ENCODE results near the gene NPAS3.

NPAS3 gene

GRCh38 chr14:33631441-33631840 is 692.8 kb downstream of the NPAS3 start:
- DNase-seq (ENCODE audit: low read depth in 2 of 2): no peak

- DNase-seq (ENCODE audit: low read depth in 2 of 2): no peak
These were observed 696.0 kb downstream of the NPAS3 start for GRCh38 chr14:33634631-33635030.

GRCh38 chr14:33636716-33637115 is 698.0 kb downstream of the NPAS3 start:
- no peak for DNase-seq (ENCODE audit: low read depth in 2 of 2)

GRCh38 chr14:33642080-33642479 is 703.4 kb downstream of the NPAS3 start:
- DNase-seq (ENCODE audit: low read depth in 2 of 2): no peak

- DNase-seq (ENCODE audit: low read depth in 2 of 2): no peak
These were observed 704.1 kb downstream of the NPAS3 start for GRCh38 chr14:33642691-33643244.

- no peak for DNase-seq (ENCODE audit: low read depth in 2 of 2)
These were observed 704.9 kb downstream of the NPAS3 start for GRCh38 chr14:33643426-33644181.

- DNase-seq (ENCODE audit: low read depth in 2 of 2): no peak
These were observed 708.1 kb downstream of the NPAS3 start for GRCh38 chr14:33646692-33647260.

- no peak for DNase-seq (ENCODE audit: low read depth in 2 of 2)
These were observed 708.7 kb downstream of the NPAS3 start for GRCh38 chr14:33647385-33647786.

GRCh38 chr14:33650430-33650829 is 711.8 kb downstream of the NPAS3 start:
- DNase-seq (ENCODE audit: low read depth in 2 of 2): no peak

GRCh38 chr14:33652566-33653307 is 714.1 kb downstream of the NPAS3 start:
- no peak for DNase-seq (ENCODE audit: low read depth in 2 of 2)

- DNase-seq (ENCODE audit: low read depth in 2 of 2): no peak
These were observed 714.6 kb downstream of the NPAS3 start for GRCh38 chr14:33653308-33653695.

GRCh38 chr14:33655421-33655820 is 716.7 kb downstream of the NPAS3 start:
- DNase-seq (ENCODE audit: low read depth in 2 of 2): no peak

GRCh38 chr14:33657476-33657875 is 718.8 kb downstream of the NPAS3 start:
- no peak for DNase-seq (ENCODE audit: low read depth in 2 of 2)

- DNase-seq (ENCODE audit: low read depth in 2 of 2): no peak
These were observed 721.6 kb downstream of the NPAS3 start for GRCh38 chr14:33660248-33660647.

GRCh38 chr14:33661101-33661500 is 722.4 kb downstream of the NPAS3 start:
- no peak for DNase-seq (ENCODE audit: low read depth in 2 of 2)

- no peak for DNase-seq (ENCODE audit: low read depth in 2 of 2)
These were observed 729.4 kb downstream of the NPAS3 start for GRCh38 chr14:33668066-33668465.

- no peak for DNase-seq (ENCODE audit: low read depth in 2 of 2)
These were observed 730.4 kb downstream of the NPAS3 start for GRCh38 chr14:33669111-33669510.

- no peak for DNase-seq (ENCODE audit: low read depth in 2 of 2)
These were observed 731.6 kb downstream of the NPAS3 start for GRCh38 chr14:33670235-33670634.

- no peak for DNase-seq (ENCODE audit: low read depth in 2 of 2)
These were observed 732.9 kb downstream of the NPAS3 start for GRCh38 chr14:33671556-33671955.

GRCh38 chr14:33674927-33675326 is 736.2 kb downstream of the NPAS3 start:
- no peak for DNase-seq (ENCODE audit: low read depth in 2 of 2)

GRCh38 chr14:33675415-33676130 is 736.9 kb downstream of the NPAS3 start:
- DNase-seq (ENCODE audit: low read depth in 2 of 2): no peak

GRCh38 chr14:33676135-33676566 is 737.5 kb downstream of the NPAS3 start:
- no peak for DNase-seq (ENCODE audit: low read depth in 2 of 2)
